A549 (cell line): Measurements from ENCODE around the gene CHADL. TPM values are rescaled to one million over a fixed set of nuclear protein-coding genes. Genes with fewer than 3 reads are reported as not detected.
"Not testable (repeated sequence)": the region's sequence is repeated elsewhere in the genome, so short reads cannot be mapped to it uniquely, and the experiment has no call there.

ENCODE experiments used
- ATAC-seq, 2 experiments: fragments of 200-7000 bp in 1 of 2; fragments of >200 bp in 1 of 2; cut with Nextera tagmentation in 1 of 2; cut with Tn5 transposase in 1 of 2; 3 replicates each; pipeline versions ENCODE4 v1.8.0 to v1.9.1; 2018 to 2020; ENCODE audit warnings: mild to moderate bottlenecking in 1 of 2, moderate library complexity in 1 of 2
- CTCF ChIA-PET: fragments of 300-600 bp; sonication (Branson Sonifier 250); formaldehyde crosslinking; extraction: SDS; loops from one replicate; lab custom pipeline; 2021; ENCODE audit warnings: antibody characterized with exemption, inconsistent platforms; lab: Yijun Ruan, JAX
- POLR2A ChIA-PET: fragments of 350-600 bp; formaldehyde crosslinking; extraction: SDS; loops from one replicate; lab custom pipeline; 2021; ENCODE audit warnings: antibody characterized with exemption, inconsistent platforms; lab: Yijun Ruan, JAX
- DNase-seq, 2 experiments: peaks; one replicate each; pipeline versions ENCODE4 v3.0.0 to v3.0.0-alpha.2; 2011 to 2016; ENCODE audit warnings: low read depth in 1 of 2, low spot score in 1 of 2
- FAIRE-seq: peaks from 2 replicates; lab custom pipeline; 2011; peaks lifted over from hg19 to GRCh38; lab: Jason Lieb, UNC
- H3K27ac ChIP-seq, 2 experiments: fragments of >200 bp; sonication (Bioruptor Twin); formaldehyde crosslinking; 3 replicates each; pipeline ENCODE4 v1.5.1; 2016 to 2017
- H3K4me1 ChIP-seq: fragments of >200 bp; sonication (Bioruptor Twin); formaldehyde crosslinking; 3 replicates; pipeline ENCODE4 v1.6.1; 2016
- H3K4me2 ChIP-seq: fragments of >200 bp; sonication (Bioruptor Twin); formaldehyde crosslinking; 3 replicates; pipeline ENCODE4 v1.6.1; 2016
- H3K4me3 ChIP-seq: fragments of >200 bp; sonication (Bioruptor Twin); formaldehyde crosslinking; 3 replicates; pipeline ENCODE4 v1.5.1; 2016
- H3K9me3 ChIP-seq: fragments of >200 bp; sonication (Bioruptor Twin); formaldehyde crosslinking; 3 replicates; pipeline ENCODE4 v1.6.1; 2016
- JUNB ChIP-seq: fragments of >200 bp; sonication (Bioruptor Twin); formaldehyde crosslinking; IDR thresholded peaks from 2 replicates; pipeline ENCODE4 v1.6.1; 2016
- MAZ ChIP-seq: fragments of 150-350 bp; IDR thresholded peaks from 2 replicates; pipeline ENCODE4 v1.6.1; 2014; ENCODE audit warnings: antibody characterized with exemption, low read depth, low read length, borderline replicate concordance
- POLR2AphosphoS2 ChIP-seq: conservative IDR thresholded peaks from 2 replicates; pipeline ENCODE4 v1.6.1; 2012; ENCODE audit warnings: low read length, improper control_type of control experiment, inconsistent platforms
- WGBS: methylation state at CpG from one replicate; pipeline ENCODE4 v1.1.6; 2017; ENCODE audit errors: missing lambda C conversion rate; 5-methylcytosine and 5-hydroxymethylcytosine counted together
- polyA plus RNA-seq, 4 experiments: library from polyadenylated mRNA; depleted of rRNA in 3 of 4; stranded (reverse); fragments of >200 nt; fragmentation: RNase III in 1 of 4; extraction: RNeasy Plus Mini Kit Qiagen cat#74134 plus additional on column Dnase treatment in 1 of 4; gene quantifications; 2 replicates in 3 of 4; 3 replicates in 1 of 4; pipeline ENCODE4 v1.2.3, GENCODE V29; 2011 to 2017
- small RNA-seq, 6 experiments: library from RNA; depleted of rRNA; stranded (forward); fragments of <200 nt; gene quantifications; one replicate each; pipeline ENCODE3, GENCODE V24; 2012
- TF ChIP-seq, protein P1 (sequence below): fragments of 250-450 bp; sonication (Bioruptor Pico); IDR thresholded peaks from 2 replicates; pipeline ENCODE4 v1.5.0; 2020; ENCODE audit warnings: low read depth, mild to moderate bottlenecking, moderate library complexity

CHADL gene
- polyA plus RNA-seq, 2 of the 4 experiments (the other 2 are of a cell fraction), result not detected

GRCh38 chr22:41180926-41181325 is 59.8 kb downstream of the CHADL start (continued):
- TF ChIP-seq, protein P1, sequence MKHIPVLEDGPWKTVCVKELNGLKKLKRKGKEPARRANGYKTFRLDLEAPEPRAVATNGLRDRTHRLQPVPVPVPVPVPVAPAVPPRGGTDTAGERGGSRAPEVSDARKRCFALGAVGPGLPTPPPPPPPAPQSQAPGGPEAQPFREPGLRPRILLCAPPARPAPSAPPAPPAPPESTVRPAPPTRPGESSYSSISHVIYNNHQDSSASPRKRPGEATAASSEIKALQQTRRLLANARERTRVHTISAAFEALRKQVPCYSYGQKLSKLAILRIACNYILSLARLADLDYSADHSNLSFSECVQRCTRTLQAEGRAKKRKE (CRISPR knock-in tag), result no peak
- TF ChIP-seq JUNB (no peak), POLR2AphosphoS2 (no peak), MAZ (no peak)

- POLR2A ChIA-PET, DNase-seq, H3K27ac ChIP-seq, H3K4me3 ChIP-seq, H3K4me2 ChIP-seq, H3K4me1 ChIP-seq, H3K9me3 ChIP-seq, ATAC-seq: not testable (repeated sequence)
- FAIRE-seq, result peak; percentile 18
- 93% methylated on average over 6 of the region's 6 CpGs for WGBS
- CTCF ChIA-PET, result interaction anchor here (1.4 kb wide), 1 partner anchor 17 kb away, joined by 3 read pairs; no protein-coding TSS in a partner anchor
These were observed 60.4 kb downstream of the CHADL start for GRCh38 chr22:41180362-41180761.

Small RNA genes within 50 kb of the gene (small RNA-seq; reads per million reads assigned to genes)
- gene MIR6889, result 0 reads per million in 6 experiments

Other genes with a start within 250 kb of the CHADL start
- gene EP300, start 148.3 kb downstream of the CHADL start, polyA plus RNA-seq (2011; rRNA removed), result 18.2 and 45.4 TPM in 2 replicates
- 15.5 to 19.5 TPM (median 16.6 TPM) in 3 replicates for gene EP300, start 148.3 kb downstream of the CHADL start, polyA plus RNA-seq (2017; fragmentation: RNase III; extraction: RNeasy Plus Mini Kit Qiagen cat#74134 plus additional on column Dnase treatment)
- gene L3MBTL2, start 35.6 kb downstream of the CHADL start, polyA plus RNA-seq (2011; rRNA removed), result 17.0 and 17.3 TPM in 2 replicates
- 14.5 to 15.9 TPM (median 15.5 TPM) in 3 replicates for gene L3MBTL2, start 35.6 kb downstream of the CHADL start, polyA plus RNA-seq (2017; fragmentation: RNase III; extraction: RNeasy Plus Mini Kit Qiagen cat#74134 plus additional on column Dnase treatment)
- gene RANGAP1, start 45.3 kb upstream of the CHADL start, polyA plus RNA-seq (2011; rRNA removed), result 43.0 and 44.9 TPM in 2 replicates
- gene RANGAP1, start 45.3 kb upstream of the CHADL start, polyA plus RNA-seq (2017; fragmentation: RNase III; extraction: RNeasy Plus Mini Kit Qiagen cat#74134 plus additional on column Dnase treatment), result 66.5 to 81.3 TPM (median 75.1 TPM) in 3 replicates
- 12.4 and 13.5 TPM in 2 replicates for gene ZC3H7B, start 60.6 kb upstream of the CHADL start, polyA plus RNA-seq (2011; rRNA removed)
- 22.8 to 23.5 TPM (median 23.5 TPM) in 3 replicates for gene ZC3H7B, start 60.6 kb upstream of the CHADL start, polyA plus RNA-seq (2017; fragmentation: RNase III; extraction: RNeasy Plus Mini Kit Qiagen cat#74134 plus additional on column Dnase treatment)
- 2.8 and 4.3 TPM in 2 replicates for gene TEF, start 141.0 kb upstream of the CHADL start, polyA plus RNA-seq (2011; rRNA removed)
- gene TEF, start 141.0 kb upstream of the CHADL start, polyA plus RNA-seq (2017; fragmentation: RNase III; extraction: RNeasy Plus Mini Kit Qiagen cat#74134 plus additional on column Dnase treatment), result 1.1 to 1.7 TPM (median 1.4 TPM) in 3 replicates
- 11.4 and 11.7 TPM in 2 replicates for gene TOB2, start 205.9 kb upstream of the CHADL start, polyA plus RNA-seq (2011; rRNA removed)
- gene TOB2, start 205.9 kb upstream of the CHADL start, polyA plus RNA-seq (2017; fragmentation: RNase III; extraction: RNeasy Plus Mini Kit Qiagen cat#74134 plus additional on column Dnase treatment), result 13.6 to 14.7 TPM (median 14.4 TPM) in 3 replicates
- gene PHF5A, start 227.8 kb upstream of the CHADL start, polyA plus RNA-seq (2011; rRNA removed), result 69.4 and 82.6 TPM in 2 replicates
- gene PHF5A, start 227.8 kb upstream of the CHADL start, polyA plus RNA-seq (2017; fragmentation: RNase III; extraction: RNeasy Plus Mini Kit Qiagen cat#74134 plus additional on column Dnase treatment), result 78.4 to 86.6 TPM (median 80.1 TPM) in 3 replicates
- 30.7 and 32.8 TPM in 2 replicates for gene ACO2, start 228.2 kb upstream of the CHADL start, polyA plus RNA-seq (2011; rRNA removed)
- 43.7 to 45.7 TPM (median 43.7 TPM) in 3 replicates for gene ACO2, start 228.2 kb upstream of the CHADL start, polyA plus RNA-seq (2017; fragmentation: RNase III; extraction: RNeasy Plus Mini Kit Qiagen cat#74134 plus additional on column Dnase treatment)